Choroid plexus epithelial cell (primary cell): Measurements from ENCODE around the gene PPP3CB.

Experiments
- DNase-seq: peaks from one replicate; pipeline ENCODE4 v3.0.0-alpha.2; 2010; ENCODE audit warnings: low read depth
- H3K4me3 ChIP-seq: 2 replicates; pipeline ENCODE4 v1.5.1; 2011; ENCODE audit warnings: low read depth, mild to moderate bottlenecking, control low read depth, low read length, moderate library complexity
- CTCF ChIP-seq: conservative IDR thresholded peaks from 2 replicates; pipeline ENCODE4 v1.5.1; 2011; ENCODE audit warnings: low read depth, mild to moderate bottlenecking, control low read depth, inconsistent platforms, low read length, moderate library complexity

The PPP3CB gene

GRCh38 chr10:73465978-73466726, 29.7 kb downstream of the PPP3CB start:
- DNase-seq: no peak
- H3K4me3 ChIP-seq: no peak overlapping the region
- TF ChIP-seq CTCF: no peak

GRCh38 chr10:73460897-73461296, 34.9 kb downstream of the PPP3CB start:
- DNase-seq: no peak
- H3K4me3 ChIP-seq: no peak overlapping the region
- TF ChIP-seq CTCF: no peak

- no peak for TF ChIP-seq CTCF
- peak; percentile 15 for DNase-seq
Measured at GRCh38 chr10:73459683-73460314, 36.0 kb downstream of the PPP3CB start.

GRCh38 chr10:73456187-73456890, 39.5 kb downstream of the PPP3CB start:
- H3K4me3 ChIP-seq: no peak overlapping the region
- DNase-seq: no peak
- no peak for TF ChIP-seq CTCF

More at GRCh38 chr10:73459683-73460314, 36.0 kb downstream of the PPP3CB start:
- no peak overlapping the region for H3K4me3 ChIP-seq

GRCh38 chr10:73449113-73449512, 46.7 kb downstream of the PPP3CB start:
- TF ChIP-seq CTCF: no peak
- DNase-seq: no peak
- no peak overlapping the region for H3K4me3 ChIP-seq

- no peak for DNase-seq
- TF ChIP-seq CTCF: no peak
- no peak overlapping the region for H3K4me3 ChIP-seq
Measured at GRCh38 chr10:73448384-73448783, 47.4 kb downstream of the PPP3CB start.

GRCh38 chr10:73446926-73447325, 48.9 kb downstream of the PPP3CB start:
- TF ChIP-seq CTCF: no peak
- no peak overlapping the region for H3K4me3 ChIP-seq
- DNase-seq: no peak
